Mammary epithelial cell (primary cell): Measurements from ENCODE around the gene ZNF865.

Source experiments
- CTCF ChIP-seq, 2 donors: IDR thresholded peaks in 1 of 2; conservative IDR thresholded peaks in 1 of 2; 2 replicates each; pipeline ENCODE4 v1.5.1; 2011 to 2012; ENCODE audit warnings: inconsistent platforms in 2 of 2, low read length in 2 of 2, mild to moderate bottlenecking in 2 of 2, control low read depth in 1 of 2, low read depth in 1 of 2; ENCODE audit not compliant: insufficient read depth in 1 of 2; ENCODE audit errors: extremely low read depth in 1 of 2
- EZH2 ChIP-seq: IDR thresholded peaks from 2 replicates; pipeline ENCODE4 v1.6.1; 2012; ENCODE audit warnings: low read length, inconsistent platforms, borderline replicate concordance

GRCh38 chr19:55637534-55637933, 32.1 kb downstream of the ZNF865 start:
- TF ChIP-seq CTCF (conservative IDR thresholded peaks at IDR 0.05 in 1 of 2, IDR thresholded peaks at IDR 0.05 in 1 of 2; ENCODE audit: extremely low read depth in 1 of 2, insufficient read depth in 1 of 2, low read depth in 1 of 2, low read length in 2 of 2) = no peak
- TF ChIP-seq EZH2 = no peak
